C4-2B (cell line): Measurements from ENCODE around the gene SNX5.

Source experiments
- ZFX ChIP-seq: fragments of 450-650 bp; IDR thresholded peaks from 2 replicates; pipeline ENCODE4 v1.6.1; 2017
- TF ChIP-seq, protein P1 (sequence below): fragments of 450-650 bp; conservative IDR thresholded peaks from 2 replicates; pipeline ENCODE4 v1.5.1; 2017; ENCODE audit warnings: mild to moderate bottlenecking

DNA sequence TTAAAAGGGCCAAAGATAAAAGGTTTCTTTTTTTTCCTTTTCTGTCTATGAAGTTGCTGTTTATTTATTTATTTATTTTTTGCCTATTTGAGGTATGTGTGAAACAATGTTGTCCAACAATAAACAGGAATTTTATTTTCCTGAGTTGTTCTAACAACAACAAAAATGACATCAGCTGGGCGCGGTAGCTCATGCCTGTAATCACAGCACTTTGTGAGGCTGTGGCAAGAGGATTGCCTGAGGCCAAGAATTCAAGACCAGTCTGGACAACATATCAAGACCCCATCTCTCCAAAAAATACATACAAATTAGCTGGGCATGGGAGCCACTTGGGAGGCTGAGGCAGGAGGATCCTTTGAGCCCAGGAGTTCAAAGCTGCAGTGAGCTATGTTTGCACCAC is 44.3 kb upstream of the SNX5 start:
- TF ChIP-seq, protein P1, sequence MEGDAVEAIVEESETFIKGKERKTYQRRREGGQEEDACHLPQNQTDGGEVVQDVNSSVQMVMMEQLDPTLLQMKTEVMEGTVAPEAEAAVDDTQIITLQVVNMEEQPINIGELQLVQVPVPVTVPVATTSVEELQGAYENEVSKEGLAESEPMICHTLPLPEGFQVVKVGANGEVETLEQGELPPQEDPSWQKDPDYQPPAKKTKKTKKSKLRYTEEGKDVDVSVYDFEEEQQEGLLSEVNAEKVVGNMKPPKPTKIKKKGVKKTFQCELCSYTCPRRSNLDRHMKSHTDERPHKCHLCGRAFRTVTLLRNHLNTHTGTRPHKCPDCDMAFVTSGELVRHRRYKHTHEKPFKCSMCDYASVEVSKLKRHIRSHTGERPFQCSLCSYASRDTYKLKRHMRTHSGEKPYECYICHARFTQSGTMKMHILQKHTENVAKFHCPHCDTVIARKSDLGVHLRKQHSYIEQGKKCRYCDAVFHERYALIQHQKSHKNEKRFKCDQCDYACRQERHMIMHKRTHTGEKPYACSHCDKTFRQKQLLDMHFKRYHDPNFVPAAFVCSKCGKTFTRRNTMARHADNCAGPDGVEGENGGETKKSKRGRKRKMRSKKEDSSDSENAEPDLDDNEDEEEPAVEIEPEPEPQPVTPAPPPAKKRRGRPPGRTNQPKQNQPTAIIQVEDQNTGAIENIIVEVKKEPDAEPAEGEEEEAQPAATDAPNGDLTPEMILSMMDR: no peak
- no peak for TF ChIP-seq ZFX
